DMS114 treated with DMSO at 0.1 percent for 48 hours (cell line): ENCODE measurements around the gene ACP7.

Source experiments
- DNase-seq: peaks from one replicate; lab custom pipeline; 2025; ENCODE audit not compliant: unreplicated experiment; lab: John Stamatoyannopoulos, UW

Gene ACP7

DNA sequence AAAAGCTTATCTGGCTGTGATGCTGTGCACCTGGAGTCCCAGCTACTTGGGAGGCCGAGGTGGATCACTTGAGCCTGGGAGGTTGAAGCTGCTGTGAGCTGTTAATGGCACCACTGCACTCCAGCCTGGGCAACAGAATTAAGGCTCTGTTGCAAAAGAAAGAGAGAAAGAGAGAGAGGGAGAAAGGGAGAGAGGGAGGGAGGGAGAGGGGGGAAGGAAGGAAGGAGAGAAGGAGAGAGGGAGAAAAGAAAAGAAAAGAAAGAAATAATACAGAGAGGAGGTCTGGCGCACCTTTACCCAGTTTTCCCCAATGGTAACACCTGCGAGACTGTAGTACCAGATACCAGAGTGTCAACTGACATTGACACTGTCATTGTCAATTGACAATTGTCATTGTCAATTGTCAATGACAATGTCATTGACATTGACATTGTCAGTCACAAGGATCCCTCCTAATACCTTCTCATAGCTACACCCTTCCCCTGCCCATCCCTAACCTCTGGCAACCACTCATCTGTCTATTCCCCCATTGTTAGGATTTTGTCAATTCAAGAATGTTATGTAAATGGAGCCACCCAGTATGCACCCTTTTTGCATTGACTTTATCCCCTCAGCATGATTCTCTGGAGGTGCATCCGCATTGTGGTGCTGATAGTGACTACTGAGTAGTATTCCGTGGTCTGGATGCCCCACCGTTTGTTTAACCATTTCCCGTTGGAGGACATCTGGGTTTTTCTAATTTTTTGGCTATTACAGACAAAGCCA, 62.7 kb downstream of the ACP7 start:
- no peak for DNase-seq

DNA sequence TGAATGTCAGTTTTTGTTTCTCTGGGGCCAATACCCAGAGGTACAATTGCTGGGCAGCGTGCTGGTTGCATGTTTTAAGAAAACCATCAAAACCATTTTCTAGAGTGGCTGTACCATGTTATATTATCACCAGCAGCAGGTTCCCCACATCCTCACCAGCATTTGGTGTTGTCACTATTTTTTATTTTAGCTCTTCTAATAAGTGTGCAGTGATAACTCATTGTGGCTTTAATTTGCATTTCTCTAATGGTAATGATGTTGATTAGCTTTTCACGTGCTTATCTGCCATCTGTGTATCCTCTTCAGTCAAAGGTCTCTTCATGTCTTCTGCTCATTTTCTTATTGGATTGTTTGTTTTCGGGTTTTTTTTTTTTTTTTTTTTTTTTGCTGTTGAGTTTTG, 63.3 kb downstream of the ACP7 start:
- no peak for DNase-seq

DNA sequence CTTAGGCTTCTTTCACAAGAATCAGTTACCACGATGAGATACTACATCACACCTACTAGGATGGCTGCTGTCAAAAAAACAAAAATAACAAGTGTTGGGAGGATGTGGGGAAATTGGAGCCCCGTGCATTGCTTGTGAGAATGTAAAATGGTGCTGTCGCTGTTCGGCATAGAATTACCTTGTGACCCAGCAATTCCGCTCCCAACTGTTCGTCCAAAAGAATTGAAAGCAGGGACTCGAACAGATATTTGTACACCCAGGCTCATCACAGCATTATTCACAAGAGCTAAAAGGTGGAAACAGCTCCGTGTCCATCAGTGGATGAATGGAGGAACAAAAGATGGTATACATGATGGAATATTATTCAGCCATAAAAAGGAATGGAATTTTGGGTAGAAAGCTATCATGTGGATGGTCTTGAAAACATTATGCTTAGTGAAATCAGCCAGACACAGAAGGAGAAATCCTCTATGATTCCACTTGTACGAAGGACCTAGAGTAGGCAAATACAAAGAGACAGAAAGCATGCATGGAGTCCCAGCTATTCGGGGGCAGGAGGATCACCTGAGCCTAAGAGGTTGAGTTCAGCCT, 64.9 kb downstream of the ACP7 start:
- DNase-seq: no peak

DNA sequence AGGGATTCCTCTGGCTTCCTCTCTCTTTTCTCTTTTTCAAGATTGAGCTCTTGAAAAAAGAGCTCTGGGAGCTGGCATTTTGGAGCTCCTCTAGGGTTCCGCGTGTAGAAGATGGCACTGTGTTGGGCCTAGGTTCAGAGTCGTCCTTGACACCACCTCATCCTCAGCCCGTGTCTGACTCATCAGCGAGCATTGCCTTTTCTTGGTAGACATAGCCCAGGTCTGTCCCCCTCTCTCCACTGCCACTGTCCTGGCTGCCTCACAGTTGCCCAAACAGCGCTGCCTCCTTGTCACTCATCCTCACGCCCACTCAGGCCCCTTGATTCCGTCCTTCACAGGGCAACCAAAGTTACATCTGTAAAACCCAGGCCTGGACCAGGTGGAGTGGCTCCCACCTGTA, 66.1 kb downstream of the ACP7 start:
- DNase-seq: no peak

DNA sequence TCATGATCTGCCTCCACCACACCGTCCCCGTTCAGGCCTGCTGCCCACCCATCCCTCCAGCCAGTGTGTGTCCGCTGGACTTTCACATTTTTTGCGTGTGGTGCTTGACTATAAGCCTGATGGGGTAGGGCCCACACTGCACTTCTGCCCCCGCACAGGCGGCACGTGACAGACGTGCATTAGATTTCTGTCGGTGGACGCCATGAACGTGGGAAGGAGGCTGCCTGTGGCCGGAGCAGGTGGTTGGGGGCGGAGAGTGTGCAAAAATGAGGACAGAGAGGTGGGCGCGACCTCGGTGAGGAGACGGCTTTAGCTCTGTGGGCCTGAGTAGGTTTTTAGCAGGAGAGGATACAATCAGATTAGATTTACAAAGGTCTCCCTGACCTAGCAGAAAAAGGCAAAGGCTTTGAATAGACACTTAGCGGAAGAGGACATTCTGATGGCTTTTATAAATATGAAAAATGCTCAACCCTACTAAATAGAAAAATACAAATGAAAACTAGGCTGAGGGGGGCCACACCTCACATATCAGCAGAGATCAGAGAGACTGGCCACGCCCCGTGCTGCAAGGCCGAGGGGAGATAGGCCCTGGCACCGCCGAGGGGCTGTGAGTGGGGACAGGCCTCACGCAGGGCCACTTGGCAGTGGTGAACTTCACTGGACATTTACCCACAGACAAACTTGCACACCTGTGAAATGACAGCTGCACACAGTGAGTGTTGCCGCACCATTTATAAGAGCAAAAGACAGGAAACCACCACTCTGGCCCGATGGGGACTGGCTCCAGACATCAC, 66.8 kb downstream of the ACP7 start:
- no peak for DNase-seq

DNA sequence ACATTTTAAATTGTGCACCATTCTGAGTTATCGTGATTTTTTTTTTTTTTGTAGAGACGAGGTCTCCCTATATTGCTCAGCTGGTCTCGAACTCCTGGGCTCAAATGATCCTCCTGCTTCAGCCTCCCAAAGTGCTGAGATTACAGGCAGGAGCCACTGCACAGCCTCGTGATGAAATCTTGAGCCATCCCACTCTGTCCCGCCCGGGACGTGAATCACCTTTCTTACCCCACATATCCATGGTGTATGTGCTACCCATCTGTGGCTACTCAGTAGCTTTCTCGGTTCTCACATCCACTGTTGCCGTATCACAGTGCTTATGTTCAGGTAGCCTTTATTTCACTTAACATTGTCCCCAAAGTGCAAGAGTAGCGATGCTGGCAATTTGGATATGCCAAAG, 67.9 kb downstream of the ACP7 start:
- DNase-seq: no peak

DNA sequence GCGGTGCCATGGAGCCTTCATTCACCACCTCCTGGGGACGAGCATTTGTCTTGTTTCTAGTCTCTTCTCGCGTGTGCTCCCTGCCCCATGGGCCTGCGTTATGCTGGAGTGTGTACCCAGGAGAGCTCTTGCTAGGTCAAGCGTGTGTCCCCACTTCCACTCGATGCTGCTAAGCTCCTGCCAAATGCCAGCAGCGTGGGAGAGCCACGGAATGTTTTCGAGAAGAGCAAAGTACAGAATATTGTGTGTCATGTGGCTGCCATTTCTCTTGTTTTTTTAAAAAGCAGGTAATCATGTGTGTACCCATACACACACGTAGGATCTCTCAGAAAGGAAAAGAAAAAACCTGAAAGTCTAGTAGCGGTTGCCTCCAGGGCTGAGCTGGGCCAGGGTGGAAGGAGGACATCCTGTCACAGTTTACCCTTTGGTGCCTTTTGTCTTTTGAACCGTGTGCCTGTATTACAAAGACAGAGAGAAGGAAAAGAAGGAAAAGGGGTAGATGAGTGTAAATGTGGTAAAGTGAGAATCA, 70.0 kb downstream of the ACP7 start:
- DNase-seq: no peak

DNA sequence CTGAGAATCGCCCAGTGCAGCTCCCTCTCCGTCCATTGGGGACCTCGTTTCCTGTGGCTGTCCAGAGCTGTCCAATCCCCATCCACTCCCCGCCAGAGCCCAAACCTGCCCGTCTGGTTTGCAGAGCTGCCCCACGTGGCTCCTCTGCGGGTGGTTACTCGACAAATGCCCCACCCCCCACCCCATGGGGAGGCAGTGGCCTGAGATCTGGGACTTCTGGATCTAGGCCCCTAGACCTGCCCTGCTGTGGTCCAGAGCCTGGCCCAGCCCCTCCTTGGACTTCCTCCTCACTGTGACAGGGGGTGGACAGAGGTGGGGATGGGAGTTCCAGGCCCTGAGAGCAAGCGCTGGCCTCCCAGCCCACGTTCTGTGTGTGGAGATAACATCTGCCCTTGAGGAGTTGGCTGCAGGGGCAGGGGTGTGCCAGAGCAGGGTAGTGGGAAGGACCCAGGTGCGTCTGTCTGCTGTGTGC, 70.5 kb downstream of the ACP7 start:
- no peak for DNase-seq

DNA sequence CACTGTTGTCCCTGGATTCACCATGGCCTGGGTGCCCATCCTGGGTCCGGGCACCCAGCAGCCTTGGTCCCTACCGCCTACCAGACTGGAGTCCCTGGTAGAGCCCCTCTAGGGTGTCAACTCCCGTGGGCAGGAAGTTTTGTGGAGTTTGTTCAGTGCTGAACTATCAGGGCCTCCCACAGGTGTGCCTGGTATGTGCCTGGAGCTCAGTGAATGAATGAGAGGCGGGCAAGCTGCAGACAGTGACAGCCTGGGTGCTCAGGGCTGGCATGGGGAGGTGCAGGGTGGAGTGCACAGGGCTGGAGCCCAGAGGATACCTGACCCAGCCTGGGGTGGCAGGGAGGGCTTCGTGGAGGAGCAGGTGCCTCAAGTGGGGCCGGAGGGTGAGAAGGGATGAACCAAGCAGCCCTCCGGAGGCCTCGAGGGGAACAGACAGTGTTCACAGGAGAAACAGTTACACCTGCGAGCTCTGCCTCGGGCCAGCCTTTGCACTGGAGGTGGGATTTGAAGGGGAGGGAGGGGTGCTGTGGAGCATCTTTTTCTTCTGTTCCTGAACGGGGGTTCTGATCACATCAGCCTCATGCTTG, 71.0 kb downstream of the ACP7 start:
- DNase-seq: no peak

DNA sequence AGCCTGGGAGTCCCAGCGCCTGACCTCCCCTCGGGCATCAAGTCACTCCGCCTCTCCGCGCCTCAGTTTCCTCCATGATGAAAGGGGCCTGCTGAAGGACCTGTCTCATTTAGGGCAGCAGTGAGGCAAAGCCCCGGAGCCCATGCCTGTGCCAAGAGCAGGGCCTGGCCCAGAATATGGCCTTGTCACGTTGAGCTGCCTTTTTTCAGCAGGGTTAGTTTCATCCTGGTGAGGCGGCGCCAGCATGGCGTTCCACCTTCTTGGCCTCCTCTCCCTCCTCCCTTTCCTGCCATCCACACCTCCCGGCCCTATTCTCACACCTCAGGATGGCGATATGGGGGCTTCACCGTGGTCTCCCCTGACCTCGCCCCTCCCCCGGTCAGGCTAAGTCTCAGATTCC, 71.6 kb downstream of the ACP7 start:
- DNase-seq: no peak

DNA sequence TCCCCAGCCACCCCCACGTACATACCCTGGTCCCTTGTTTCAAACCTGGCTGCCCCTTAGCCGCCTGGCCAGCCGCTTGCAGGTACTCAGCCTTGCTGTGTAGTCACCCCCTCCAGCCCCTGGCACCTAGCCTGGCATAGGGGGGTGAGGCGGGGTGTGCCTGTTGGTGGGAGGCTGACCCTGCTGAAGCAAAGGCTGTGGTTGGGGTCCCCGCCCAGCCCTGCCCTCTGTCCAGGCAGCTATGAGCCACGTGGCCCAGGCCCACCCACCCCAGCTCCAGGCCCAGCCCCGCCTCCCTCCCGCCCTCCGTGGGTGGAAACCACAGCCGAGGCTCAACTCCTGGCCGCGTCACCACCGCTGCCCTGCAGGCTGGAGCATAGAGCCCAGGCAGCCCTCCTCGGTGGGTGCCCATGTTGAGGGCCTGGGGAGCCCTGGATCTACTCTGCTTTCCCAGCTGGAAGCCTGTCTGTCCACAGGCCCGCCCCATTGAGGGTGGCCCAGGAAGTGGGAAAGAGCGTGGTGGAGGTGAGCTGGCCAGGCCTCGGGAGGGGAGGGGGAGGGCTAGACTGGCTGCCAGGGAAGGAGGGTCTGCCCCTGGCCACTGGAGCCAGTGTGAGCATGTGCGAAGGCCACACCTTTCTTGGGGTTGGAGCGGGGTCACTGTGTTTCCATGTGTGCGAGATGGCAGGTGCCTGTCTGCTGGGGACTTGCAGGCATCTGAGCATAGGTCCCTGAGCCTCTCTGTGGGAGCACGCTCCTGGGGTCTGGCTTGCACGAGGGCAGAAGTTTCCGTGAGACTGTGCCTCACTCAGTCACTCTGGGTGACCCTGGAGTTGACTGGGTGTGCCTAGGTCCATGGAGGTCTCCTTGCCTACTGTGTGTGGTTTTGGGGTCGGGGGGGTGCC, 72.4 kb downstream of the ACP7 start:
- no peak for DNase-seq

DNA sequence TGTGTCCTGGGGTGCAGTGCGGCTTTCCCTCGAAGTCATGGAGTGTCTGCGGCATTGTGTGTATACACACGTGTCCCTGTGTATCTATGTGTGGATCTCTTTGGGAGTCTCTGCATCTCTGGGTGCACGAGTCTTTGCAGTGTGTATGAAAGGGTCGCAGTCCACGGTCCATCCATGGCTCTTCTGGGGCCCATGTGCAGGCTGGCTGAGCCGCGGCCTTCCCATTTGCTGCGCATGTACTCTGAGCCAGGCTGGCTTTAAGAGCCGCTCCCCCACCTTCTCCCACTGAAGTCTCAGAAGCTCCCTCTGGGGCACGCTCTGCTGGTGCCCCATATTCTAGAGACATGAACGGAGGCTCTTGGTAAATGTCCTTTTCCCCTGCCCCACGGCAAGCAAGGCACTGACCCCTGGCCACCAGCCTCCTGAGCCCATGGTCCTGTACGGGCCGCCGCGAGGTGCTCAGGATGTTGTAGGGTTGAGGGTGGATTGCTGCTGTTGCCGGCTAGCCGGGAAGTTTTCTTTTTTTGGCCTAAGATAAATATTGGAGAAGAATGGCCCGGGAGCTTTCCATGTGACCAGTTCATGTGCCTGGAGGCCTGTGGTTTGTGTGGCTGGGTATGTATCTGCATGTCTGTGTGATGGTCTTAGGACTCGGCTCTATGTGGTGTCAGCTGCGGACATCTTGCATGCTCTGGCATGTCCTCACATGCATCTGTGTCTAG, 73.3 kb downstream of the ACP7 start:
- DNase-seq: no peak

DNA sequence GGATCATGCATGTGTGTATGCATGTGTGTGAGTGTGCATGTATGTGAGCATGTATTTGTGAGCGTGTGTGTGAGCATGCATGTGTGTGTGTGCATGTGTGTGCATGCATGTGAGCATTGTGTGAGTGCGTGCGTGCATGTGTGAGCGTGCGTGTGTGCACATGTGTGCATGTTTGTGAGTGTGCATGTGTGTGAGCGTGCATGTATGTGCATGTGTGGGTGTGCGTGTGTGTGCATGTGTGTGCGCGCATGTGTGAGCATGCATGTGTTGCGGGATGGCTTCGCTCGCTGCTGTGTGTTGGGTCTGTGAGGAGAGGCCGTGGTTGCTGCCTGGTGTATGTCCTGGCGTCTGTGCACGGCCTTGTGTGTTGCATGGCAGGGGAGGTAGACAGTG, 73.8 kb downstream of the ACP7 start:
- no peak for DNase-seq

DNA sequence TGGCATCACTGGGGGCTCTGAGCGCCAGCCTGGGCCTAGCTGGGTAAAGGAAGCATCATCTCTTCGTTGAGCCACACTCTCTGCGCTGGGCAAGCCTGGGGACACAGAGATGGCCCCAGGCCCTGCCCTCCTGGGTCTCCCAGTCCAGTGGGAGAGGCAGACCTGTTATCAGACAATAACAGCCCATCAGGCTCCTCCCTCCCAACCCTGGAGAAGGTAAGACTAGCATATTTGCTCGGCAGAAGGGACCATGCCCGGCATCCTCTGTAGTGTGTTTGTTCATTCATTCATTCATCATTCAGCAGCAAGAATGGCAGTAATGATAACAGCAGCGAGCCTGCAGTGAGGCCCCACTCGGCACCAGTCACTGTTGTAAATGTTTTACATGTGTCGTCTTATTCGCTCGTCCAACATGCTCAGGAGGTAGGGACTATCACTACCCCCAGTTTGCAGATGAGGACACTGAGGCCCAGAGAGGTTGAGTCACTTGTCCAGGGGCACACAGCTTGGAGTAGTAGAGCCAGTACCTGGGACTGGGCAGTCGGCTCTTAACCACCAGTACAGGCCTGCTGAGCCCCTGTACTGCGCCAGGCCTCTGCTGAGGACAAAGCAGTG, 74.6 kb downstream of the ACP7 start:
- DNase-seq: no peak

DNA sequence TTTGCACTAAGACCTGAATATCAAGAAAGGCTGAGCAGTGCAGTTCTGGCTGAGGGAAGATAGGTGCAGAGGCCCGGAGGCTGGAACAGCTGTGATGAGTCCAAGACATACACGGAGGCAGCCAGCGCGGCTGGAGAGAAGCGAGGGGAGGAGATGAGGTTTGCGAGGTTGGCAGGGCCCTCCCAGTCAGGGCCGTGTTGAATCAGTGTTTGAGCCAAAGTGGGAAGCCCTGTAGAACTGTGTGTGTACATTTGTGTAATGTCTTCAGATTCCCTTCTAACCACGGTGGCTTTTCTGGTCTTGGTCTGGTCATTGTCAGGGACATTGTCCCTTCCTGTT, 76.3 kb downstream of the ACP7 start:
- no peak for DNase-seq
